ENCODE data around the gene NXT1.

DNA sequence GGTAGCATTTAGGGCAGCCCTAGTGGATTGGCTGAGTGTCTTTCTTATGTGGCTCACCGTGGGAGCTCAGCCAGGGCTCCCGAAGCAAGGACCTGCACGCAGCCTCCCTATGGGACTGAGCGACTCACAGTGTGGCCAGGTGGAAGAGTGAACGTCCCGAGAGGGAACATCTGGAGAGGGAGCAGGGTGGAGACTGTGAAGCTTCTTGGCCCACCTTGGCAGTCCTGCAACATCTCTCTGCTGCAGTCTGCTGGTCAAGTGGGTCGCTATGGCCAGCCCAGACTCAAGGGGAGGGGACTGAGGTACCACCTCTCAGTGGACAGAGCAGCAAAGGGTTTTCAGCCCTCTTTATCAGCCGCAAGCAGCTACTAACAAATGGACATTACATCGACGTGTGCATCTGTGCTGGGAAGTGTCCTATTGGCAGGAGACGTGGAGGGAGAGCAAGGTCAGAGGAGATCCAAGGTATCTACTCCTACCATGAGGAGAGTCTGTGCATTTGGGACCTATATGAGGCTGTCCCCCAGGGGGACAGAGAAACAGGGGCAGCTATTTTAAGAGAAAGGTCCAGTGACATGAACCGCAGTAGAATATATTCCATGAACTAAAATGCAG lies 49.0 kb upstream of the NXT1 start:
- TF ChIP-seq HDGF (IDR thresholded peaks at IDR 0.05) (no peak), ATF7 (IDR thresholded peaks at IDR 0.05; ENCODE audit: low read depth) (no peak), HCFC1 (IDR thresholded peaks at IDR 0.05; ENCODE audit: low read length) (no peak)

Measured in GM12878 (cell line).